Activated CD4-positive, alpha-beta T cell treated with anti-CD3 and anti-CD28 coated beads for 36 hours (primary cell): ENCODE measurements around the gene ST6GAL1. TPM values are rescaled to one million over a fixed set of nuclear protein-coding genes. Genes with fewer than 3 reads are reported as not detected.
"Not testable (repeated sequence)": the region's sequence is repeated elsewhere in the genome, so short reads cannot be mapped to it uniquely, and the experiment has no call there.

ENCODE experiments used
- ATAC-seq: fragments of 200-7000 bp; cut with Tn5 transposase; one replicate; pipeline ENCODE4 v1.10.0; 2021; ENCODE audit warnings: mild to moderate bottlenecking, moderate library complexity
- CTCF ChIA-PET: fragments of 350-600 bp; sonication (Branson Sonifier 250); formaldehyde crosslinking; loops from one replicate; lab custom pipeline; 2021; ENCODE audit warnings: antibody characterized with exemption; lab: Charles Lee
- POLR2A ChIA-PET: fragments of 350-600 bp; sonication (Branson Sonifier 250); formaldehyde crosslinking; loops from one replicate; lab custom pipeline; 2021; ENCODE audit warnings: antibody characterized with exemption, inconsistent platforms; lab: Charles Lee
- DNase-seq: peaks from one replicate; pipeline ENCODE4 v3.0.0-alpha.2; 2020
- H3K27ac Mint-ChIP-seq: one replicate; pipeline ENCODE4 v1.8.0; 2021; ENCODE audit warnings: mixed read lengths
- H3K27me3 Mint-ChIP-seq: one replicate; pipeline ENCODE4 v1.8.0; 2021; ENCODE audit warnings: mixed read lengths
- H3K36me3 Mint-ChIP-seq: one replicate; pipeline ENCODE4 v1.8.0; 2021; ENCODE audit warnings: low read depth, mixed read lengths
- H3K4me1 Mint-ChIP-seq: one replicate; pipeline ENCODE4 v1.8.0; 2021; ENCODE audit warnings: mixed read lengths
- H3K4me3 Mint-ChIP-seq: one replicate; pipeline ENCODE4 v1.8.0; 2021; ENCODE audit warnings: mild to moderate bottlenecking, moderate library complexity, mixed read lengths
- H3K9me3 Mint-ChIP-seq: one replicate; pipeline ENCODE4 v1.8.0; 2021; ENCODE audit warnings: low read depth, mixed read lengths
- intact Hi-C, 2 experiments: fragments of 100-400 bp; cut with DNase I in 1 of 2; cut with micrococcal nuclease in 1 of 2; formaldehyde crosslinking; loops; one replicate each; pipeline versions ENCODE4 v1.14.2 to v1.15.1; 2022 to 2024; cut with DNase I, micrococcal nuclease
- total RNA-seq, 2 experiments: library from RNA; stranded (reverse); gene quantifications; one replicate each; pipeline ENCODE4 v1.2.3, GENCODE V29; 2021

The ST6GAL1 gene
- total RNA-seq, 2 experiments from 2014 or later, result 86.6 to 111 TPM

GRCh38 chr3:186893071-186893470 lies 37.3 kb upstream of the ST6GAL1 start:
- H3K36me3 Mint-ChIP-seq, ATAC-seq, H3K4me1 Mint-ChIP-seq, H3K4me3 Mint-ChIP-seq, DNase-seq, H3K27me3 Mint-ChIP-seq, H3K9me3 Mint-ChIP-seq, H3K27ac Mint-ChIP-seq, intact Hi-C loops, CTCF ChIA-PET, POLR2A ChIA-PET: not testable (repeated sequence)

- Mint-ChIP-seq H3K27ac (no peak overlapping the region), H3K36me3 (no peaks in the 10 kb centered on the region), H3K9me3 (peaks cover 4% of the 10 kb centered on the region), H3K4me1 (peaks cover 8% of the 10 kb centered on the region), H3K4me3 (no peak overlapping the region), H3K27me3 (no peaks in the 10 kb centered on the region)
- DNase-seq (no peak), ATAC-seq (no peak)
- intact Hi-C loops, result no loop called here
- POLR2A ChIA-PET, result no interaction called here
- CTCF ChIA-PET, result interaction anchor here (1.1 kb wide), 1 partner anchor 46 kb away, joined by 3 read pairs; no protein-coding TSS in a partner anchor
Measured at GRCh38 chr3:186895406-186895805, 34.9 kb upstream of the ST6GAL1 start.

GRCh38 chr3:186896006-186896405 lies 34.3 kb upstream of the ST6GAL1 start:
- Mint-ChIP-seq H3K4me1 (peaks cover 14% of the 10 kb centered on the region), H3K27ac (no peak overlapping the region), H3K9me3 (peaks cover 4% of the 10 kb centered on the region), H3K4me3 (no peak overlapping the region), H3K36me3 (no peaks in the 10 kb centered on the region), H3K27me3 (no peaks in the 10 kb centered on the region)
- DNase-seq (no peak), ATAC-seq (no peak)
- intact Hi-C loops, result no loop called here
- CTCF ChIA-PET, result interaction anchor here (0.7 kb wide), 2 partner anchors 179 to 1289 kb away, joined by 3 to 6 read pairs; no protein-coding TSS in a partner anchor
- POLR2A ChIA-PET, result interaction anchor here (0.5 kb wide), 1 partner anchor 983 kb away, joined by 5 read pairs; no protein-coding TSS in a partner anchor

- Mint-ChIP-seq H3K36me3 (no peaks in the 10 kb centered on the region), H3K4me3 (no peak overlapping the region), H3K4me1 (peaks cover 18% of the 10 kb centered on the region), H3K27ac (no peak overlapping the region), H3K9me3 (peaks cover 4% of the 10 kb centered on the region), H3K27me3 (no peaks in the 10 kb centered on the region)
- intact Hi-C loops, result no loop called here
- DNase-seq (no peak), ATAC-seq (no peak)
- CTCF ChIA-PET, result no interaction called here
- POLR2A ChIA-PET, result no interaction called here
Measured at GRCh38 chr3:186896875-186897274, 33.5 kb upstream of the ST6GAL1 start.

DNA sequence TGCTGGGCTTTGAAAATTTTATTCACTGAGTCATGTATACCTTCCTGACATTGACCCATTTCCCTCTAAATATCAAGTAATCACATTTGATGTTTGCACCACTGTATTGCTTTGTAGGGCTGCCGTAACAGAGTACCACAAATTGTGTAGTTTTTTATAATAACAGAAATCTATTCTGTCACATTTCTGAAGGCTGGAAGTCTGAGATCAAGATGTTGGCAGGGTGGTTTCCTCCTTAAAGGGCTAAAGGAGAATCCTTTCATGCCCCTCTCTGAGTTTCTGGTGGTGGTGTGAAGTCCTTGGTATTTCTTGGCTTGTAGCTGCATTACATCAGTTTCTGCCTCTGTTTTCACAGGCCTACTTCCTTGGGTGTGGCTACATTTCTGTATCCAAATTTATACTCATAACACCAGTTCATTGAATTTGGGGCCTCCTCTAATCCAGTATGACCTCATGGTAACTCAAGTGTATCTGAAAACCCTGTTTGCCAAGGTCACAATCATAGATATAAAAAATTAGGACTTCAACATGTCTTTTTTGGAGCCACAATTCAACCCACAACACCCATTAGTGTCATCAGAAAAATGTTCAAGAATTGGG lies 29.1 kb upstream of the ST6GAL1 start:
- ChIA-PET CTCF (no interaction called here), POLR2A (no interaction called here)
- Mint-ChIP-seq H3K36me3 (peaks cover 19% of the 10 kb centered on the region), H3K4me3 (no peak overlapping the region), H3K27me3 (no peaks in the 10 kb centered on the region), H3K9me3 (peaks cover 27% of the 10 kb centered on the region), H3K27ac (peak overlapping the region; percentile 37), H3K4me1 (peaks cover 18% of the 10 kb centered on the region)
- intact Hi-C loops, result no loop called here
- ATAC-seq, result peak; percentile 88
- DNase-seq, result no peak

- ATAC-seq, result no peak
- intact Hi-C loops, result no loop called here
Measured at GRCh38 chr3:186902154-186902553, 28.2 kb upstream of the ST6GAL1 start.

DNA sequence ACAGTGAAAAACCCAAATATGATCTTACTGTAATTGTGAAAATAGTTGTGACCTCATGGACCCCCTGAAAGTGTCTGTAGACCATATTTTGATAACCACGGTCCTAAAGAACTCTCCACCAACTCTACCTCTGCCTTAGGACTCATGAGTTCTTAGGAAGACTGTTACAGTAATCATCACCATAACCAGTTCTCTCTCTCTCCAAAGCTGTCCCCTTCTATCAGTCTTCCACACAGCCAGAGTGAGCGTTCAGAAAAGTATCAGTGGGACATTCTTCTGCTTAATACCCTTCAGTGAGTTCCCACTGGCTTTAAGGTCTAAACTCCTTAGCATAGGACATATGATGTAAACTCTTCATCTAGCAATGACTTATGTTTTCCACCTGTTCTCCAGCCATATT lies 27.6 kb upstream of the ST6GAL1 start:
- DNase-seq (no peak), ATAC-seq (no peak)
- intact Hi-C loops, result no loop called here
- peaks cover 18% of the 10 kb centered on the region for H3K4me1 Mint-ChIP-seq
- no peak overlapping the region for H3K27ac Mint-ChIP-seq
- POLR2A ChIA-PET, result no interaction called here
- H3K4me3 Mint-ChIP-seq, result no peak overlapping the region
- H3K9me3 Mint-ChIP-seq, result peaks cover 38% of the 10 kb centered on the region
- H3K36me3 Mint-ChIP-seq, result peaks cover 30% of the 10 kb centered on the region
- CTCF ChIA-PET, result no interaction called here
- no peaks in the 10 kb centered on the region for H3K27me3 Mint-ChIP-seq

More at GRCh38 chr3:186902154-186902553, 28.2 kb upstream of the ST6GAL1 start:
- DNase-seq, result no peak
- H3K27me3 Mint-ChIP-seq, result no peaks in the 10 kb centered on the region
- no peak overlapping the region for H3K27ac Mint-ChIP-seq
- peaks cover 35% of the 10 kb centered on the region for H3K9me3 Mint-ChIP-seq
- ChIA-PET CTCF (no interaction called here), POLR2A (no interaction called here)
- H3K36me3 Mint-ChIP-seq, result peaks cover 26% of the 10 kb centered on the region
- peaks cover 18% of the 10 kb centered on the region for H3K4me1 Mint-ChIP-seq
- H3K4me3 Mint-ChIP-seq, result no peak overlapping the region

- Mint-ChIP-seq H3K4me1 (peaks cover 24% of the 10 kb centered on the region), H3K36me3 (peaks cover 36% of the 10 kb centered on the region), H3K9me3 (peaks cover 44% of the 10 kb centered on the region)
- intact Hi-C loops, H3K27ac Mint-ChIP-seq, H3K27me3 Mint-ChIP-seq, DNase-seq, CTCF ChIA-PET, POLR2A ChIA-PET, ATAC-seq, H3K4me3 Mint-ChIP-seq: not testable (repeated sequence)
Measured at GRCh38 chr3:186903676-186904075, 26.6 kb upstream of the ST6GAL1 start.

GRCh38 chr3:186907075-186907474 lies 23.3 kb upstream of the ST6GAL1 start:
- H3K4me3 Mint-ChIP-seq, H3K27me3 Mint-ChIP-seq, CTCF ChIA-PET, DNase-seq, ATAC-seq, H3K27ac Mint-ChIP-seq, intact Hi-C loops, POLR2A ChIA-PET: not testable (repeated sequence)
- Mint-ChIP-seq H3K9me3 (peaks cover 45% of the 10 kb centered on the region), H3K36me3 (peaks cover 39% of the 10 kb centered on the region), H3K4me1 (peaks cover 18% of the 10 kb centered on the region)

- CTCF ChIA-PET, result interaction anchor here (0.6 to 1.6 kb wide), 6 partner anchors 10 to 293 kb away, joined by 3 to 7 read pairs (median 3); no protein-coding TSS in a partner anchor
- intact Hi-C loops, result loop anchor here (1.0 to 2.0 kb wide), 2 partner anchors 22 to 26 kb away; partner anchors contain the start of gene ST6GAL1 (in 2 of the 2)
- Mint-ChIP-seq H3K4me1 (peaks cover 18% of the 10 kb centered on the region), H3K27ac (peak overlapping the region; percentile 93), H3K9me3 (peaks cover 37% of the 10 kb centered on the region), H3K27me3 (no peaks in the 10 kb centered on the region), H3K4me3 (peak overlapping the region; percentile 49), H3K36me3 (peaks cover 34% of the 10 kb centered on the region)
- DNase-seq (peak; percentile 82), ATAC-seq (peak; percentile 84)
- POLR2A ChIA-PET, result interaction anchor here (0.8 kb wide), 1 partner anchor 22 kb away, joined by 3 read pairs; the partner anchor contains the start of gene ST6GAL1
Measured at GRCh38 chr3:186909078-186909853, 21.1 kb upstream of the ST6GAL1 start.
